Stimulated activated naive CD4-positive, alpha-beta T cell treated with Interleukin-2 at 50 U/mL for 16 hours (primary cell): ENCODE data around the gene DHRS4L2.

ENCODE experiments used
- DNase-seq: peaks from one replicate; lab custom pipeline; 2025; lab: John Stamatoyannopoulos, UW

Gene DHRS4L2

GRCh38 chr14:24053548-24054323, 65.0 kb downstream of the DHRS4L2 start:
- no peak for DNase-seq

- DNase-seq: no peak
These were observed 65.6 kb downstream of the DHRS4L2 start for GRCh38 chr14:24054324-24054641.

DNA sequence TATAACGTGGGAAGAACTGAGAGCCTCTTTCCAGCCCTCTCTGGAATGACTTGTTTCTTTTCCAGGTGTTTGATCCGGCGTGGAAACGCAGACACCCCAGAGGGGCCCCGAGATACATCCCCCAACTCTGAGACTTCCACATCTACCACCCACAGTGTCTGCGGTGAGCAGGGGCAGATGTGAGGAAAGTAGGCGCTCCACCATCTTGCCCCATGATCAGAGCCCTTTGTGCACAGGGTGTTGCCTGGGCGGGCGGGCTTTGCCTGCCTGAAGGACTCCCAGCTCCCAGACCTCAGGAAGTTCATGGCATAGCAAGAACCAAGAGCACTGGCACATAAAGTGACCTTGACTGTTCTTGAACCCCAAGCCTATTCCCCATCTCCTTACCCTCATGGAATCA, 65.9 kb downstream of the DHRS4L2 start:
- DNase-seq: no peak
